A375 (cell line): ENCODE data around the gene CLCNKA. TPM values are rescaled to one million over a fixed set of nuclear protein-coding genes. Genes with fewer than 3 reads are reported as not detected.

Experiments used
- small RNA-seq: library from RNA; depleted of rRNA; stranded (forward); fragments of <200 nt; gene quantifications from one replicate; pipeline ENCODE3, GENCODE V24; 2014
- total RNA-seq: library from RNA; depleted of rRNA; stranded (reverse); fragments of >200 nt; shearing (Covaris generic); gene quantifications from 2 replicates; pipeline ENCODE4 v1.2.3, GENCODE V29; 2014; rRNA removed

Gene CLCNKA
- total RNA-seq = not detected in 2 replicates

GRCh38 chr1:16021681-16022080 lies at the start of gene CLCNKA:
CLCNKA (plus strand) TSS chr1:16022036; CDS start chr1:16022620, 584 bp downstream.

GRCh38 chr1:15975805-15976680 lies 45.8 kb upstream of the CLCNKA start, which contains the start of gene ZBTB17:
ZBTB17 (minus strand) TSS chr1:15976101; CDS start chr1:15948495, 27,606 bp downstream.

DNA sequence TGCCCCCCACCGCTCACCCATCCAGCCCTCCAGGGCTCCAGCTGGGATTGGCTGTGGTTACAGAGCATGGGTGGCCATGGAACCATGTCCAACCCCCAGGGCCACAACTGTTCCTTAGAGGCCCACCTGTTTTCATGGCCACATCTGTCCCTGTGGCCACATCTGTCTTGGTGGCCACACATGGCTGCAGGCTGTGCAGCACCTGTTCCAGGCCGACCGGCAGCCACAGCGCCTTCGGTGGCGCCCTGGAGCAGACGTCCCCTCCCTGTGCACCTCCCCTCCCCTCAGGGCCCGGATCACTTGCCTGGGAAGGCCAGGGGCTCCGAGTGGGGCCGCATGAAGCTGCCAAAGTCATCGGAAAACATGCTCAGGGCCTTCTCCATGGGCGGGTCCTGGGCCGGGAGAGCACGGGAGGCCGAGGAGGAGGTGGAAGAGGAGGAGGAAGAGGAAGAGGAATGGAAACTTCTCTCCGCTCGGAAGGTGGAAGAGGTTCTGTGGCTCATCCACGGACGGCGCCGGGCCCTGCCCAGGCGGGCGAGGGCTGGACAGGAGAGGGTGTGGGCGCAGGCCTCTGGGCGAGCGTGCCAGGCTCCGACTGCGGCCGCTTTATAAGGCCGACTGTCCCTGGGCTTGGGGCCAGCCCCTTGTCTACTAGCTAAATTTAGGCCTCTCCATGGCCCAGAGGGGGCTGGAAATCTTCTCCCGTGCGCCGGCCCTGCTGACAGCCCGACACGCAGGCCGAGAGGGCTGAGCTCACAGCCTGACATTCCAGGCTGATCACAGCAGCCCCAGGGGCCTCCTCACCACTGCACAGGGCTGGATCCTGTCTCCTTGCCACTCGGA lies 4.2 kb upstream of the CLCNKA start, which contains the start of gene HSPB7:
HSPB7 (minus strand) TSS at position 583 of the 843 bp plus-strand sequence; CDS start at position 503, 80 bp downstream.

GRCh38 chr1:16043521-16043920 lies 21.7 kb downstream of the CLCNKA start, which contains the start of gene CLCNKB:
CLCNKB (plus strand) TSS chr1:16043782; CDS start chr1:16044493, 711 bp downstream.

GRCh38 chr1:16073490-16074119 lies 51.8 kb downstream of the CLCNKA start, which contains the start of gene FAM131C:
FAM131C (minus strand) TSS chr1:16073651; CDS start chr1:16073442, 209 bp downstream.

Small RNA genes within 50 kb of the gene (small RNA-seq; reads per million reads assigned to genes)
- not detected for gene AL355994.1
- not detected for gene AL355994.5

Other genes starting within 250 kb of the CLCNKA start
- 14.8 and 21.4 TPM in 2 replicates for gene UQCRHL, start 214.4 kb upstream of the CLCNKA start, total RNA-seq
- gene SPEN, start 174.3 kb upstream of the CLCNKA start, total RNA-seq = 21.6 and 23.7 TPM in 2 replicates
- gene ZBTB17, start 45.9 kb upstream of the CLCNKA start, total RNA-seq = 42.3 and 42.9 TPM in 2 replicates
- not detected in 2 replicates for gene SRARP, start 17.8 kb upstream of the CLCNKA start, total RNA-seq
- gene HSPB7, start 4.0 kb upstream of the CLCNKA start, total RNA-seq = not detected in 2 replicates
- not detected in 2 replicates for gene CLCNKB, start 21.7 kb downstream of the CLCNKA start, total RNA-seq
- 0.79 and 1.5 TPM in 2 replicates for gene FAM131C, start 51.6 kb downstream of the CLCNKA start, total RNA-seq
- gene EPHA2, start 134.0 kb downstream of the CLCNKA start, total RNA-seq = 283 and 306 TPM in 2 replicates
- 6.8 and 8.0 TPM in 2 replicates for gene ARHGEF19, start 190.6 kb downstream of the CLCNKA start, total RNA-seq
- gene CPLANE2, start 215.1 kb downstream of the CLCNKA start, total RNA-seq = 10.0 and 18.1 TPM in 2 replicates